H1 (cell line): ENCODE data around the gene GDF2. TPM values are rescaled to one million over a fixed set of nuclear protein-coding genes. Genes with fewer than 3 reads are reported as not detected.

Source experiments
- BACH1 ChIP-seq: IDR thresholded peaks from 2 replicates; pipeline ENCODE4 v1.6.1; 2012; ENCODE audit warnings: low read length, improper control_type of control experiment
- CREB1 ChIP-seq: IDR thresholded peaks from 2 replicates; pipeline ENCODE4 v1.6.1; 2012; ENCODE audit warnings: inconsistent platforms
- EGR1 ChIP-seq: IDR thresholded peaks from 2 replicates; pipeline ENCODE4 v1.6.1; 2011; ENCODE audit warnings: low read depth, low read length, borderline replicate concordance
- HDAC6 ChIP-seq: IDR thresholded peaks from one replicate; pipeline ENCODE4 v1.7.1; 2012; ENCODE audit warnings: low read depth, mild to moderate bottlenecking, inconsistent platforms, low read length, moderate library complexity
- JUN ChIP-seq: IDR thresholded peaks from 2 replicates; pipeline ENCODE4 v1.6.1; 2011; ENCODE audit warnings: low read depth, mild to moderate bottlenecking, improper control_type of control experiment, low read length
- RFX5 ChIP-seq: IDR thresholded peaks from 2 replicates; pipeline ENCODE4 v1.6.1; 2011; ENCODE audit warnings: low read depth, low read length, improper control_type of control experiment, borderline replicate concordance
- SIN3A ChIP-seq, 2 experiments: IDR thresholded peaks in 1 of 2; conservative IDR thresholded peaks in 1 of 2; 2 replicates each; pipeline ENCODE4 v1.6.1; 2011 to 2012; ENCODE audit warnings: low read length in 2 of 2, improper control_type of control experiment in 1 of 2, low read depth in 1 of 2, mild to moderate bottlenecking in 1 of 2
- SP2 ChIP-seq: IDR thresholded peaks from 2 replicates; pipeline ENCODE4 v1.6.1; 2012; ENCODE audit warnings: mild to moderate bottlenecking, low read length, inconsistent platforms
- polyA plus RNA-seq, 7 experiments: library from polyadenylated mRNA; depleted of rRNA in 3 of 7; stranded (reverse) in 5 of 7; unstranded in 2 of 7; fragments of >200 nt in 5 of 7; fragments of 200-250 nt in 2 of 7; gene quantifications; 1 replicate in 5 of 7; 2 replicates in 1 of 7; 4 replicates in 1 of 7; pipeline versions ENCODE4 v1.2.1 to v1.2.3, GENCODE V29; 2011 to 2013; ENCODE audit warnings: missing spikeins in 2 of 7, mixed read lengths in 2 of 7
- total RNA-seq: library from RNA; stranded (reverse); fragmentation: NEBNext Ultra II Directional; extraction: Animal tissue kit (Norgen Biotek cat#: 25700); gene quantifications from 2 replicates; pipeline ENCODE4 v1.2.1, GENCODE V29; 2021
- TF ChIP-seq, protein P1 (sequence below): fragments of 300-600 bp; sonication (generic); IDR thresholded peaks from 2 replicates; pipeline ENCODE4 v1.7.1; 2012; ENCODE audit warnings: low read length, moderate library complexity, mild to moderate bottlenecking, inconsistent platforms; ENCODE audit not compliant: insufficient replicate concordance
- TF ChIP-seq, protein P2 (sequence below), 3 experiments: IDR thresholded peaks; 1 replicate in 2 of 3; 2 replicates in 1 of 3; pipeline versions ENCODE4 v1.5.1 to v1.6.1; 2011; ENCODE audit warnings: low read length in 3 of 3, mild to moderate bottlenecking in 3 of 3, inconsistent platforms in 2 of 3, low read depth in 1 of 3, moderate library complexity in 1 of 3; ENCODE audit not compliant: insufficient read depth in 1 of 3; ENCODE audit errors: control extremely low read depth in 1 of 3

Gene GDF2
- total and polyA plus RNA-seq, 2 of the 8 experiments (the other 6 are each of a cell fraction or from before 2014, with no cell fraction given) = not detected

DNA sequence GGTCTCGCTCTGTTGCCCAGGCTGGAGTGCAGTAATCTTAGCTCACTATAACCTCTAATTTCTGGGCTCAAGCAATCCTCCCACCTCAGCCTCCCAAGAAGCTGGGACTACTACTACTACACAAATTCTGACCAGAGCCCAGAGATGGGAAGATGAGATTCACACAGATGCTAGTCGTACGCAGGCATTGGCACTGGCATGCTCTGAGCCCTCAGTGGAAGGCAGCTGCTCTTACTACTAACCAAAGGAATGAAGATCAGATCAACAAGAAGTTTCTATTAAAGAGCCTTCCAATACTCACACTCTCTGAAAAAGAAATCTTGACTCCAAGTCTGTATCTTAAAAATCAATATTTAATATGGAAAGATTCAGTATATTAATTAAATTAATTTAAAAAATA, 10.7 kb downstream of the GDF2 start (continued):
- TF ChIP-seq, protein P1, sequence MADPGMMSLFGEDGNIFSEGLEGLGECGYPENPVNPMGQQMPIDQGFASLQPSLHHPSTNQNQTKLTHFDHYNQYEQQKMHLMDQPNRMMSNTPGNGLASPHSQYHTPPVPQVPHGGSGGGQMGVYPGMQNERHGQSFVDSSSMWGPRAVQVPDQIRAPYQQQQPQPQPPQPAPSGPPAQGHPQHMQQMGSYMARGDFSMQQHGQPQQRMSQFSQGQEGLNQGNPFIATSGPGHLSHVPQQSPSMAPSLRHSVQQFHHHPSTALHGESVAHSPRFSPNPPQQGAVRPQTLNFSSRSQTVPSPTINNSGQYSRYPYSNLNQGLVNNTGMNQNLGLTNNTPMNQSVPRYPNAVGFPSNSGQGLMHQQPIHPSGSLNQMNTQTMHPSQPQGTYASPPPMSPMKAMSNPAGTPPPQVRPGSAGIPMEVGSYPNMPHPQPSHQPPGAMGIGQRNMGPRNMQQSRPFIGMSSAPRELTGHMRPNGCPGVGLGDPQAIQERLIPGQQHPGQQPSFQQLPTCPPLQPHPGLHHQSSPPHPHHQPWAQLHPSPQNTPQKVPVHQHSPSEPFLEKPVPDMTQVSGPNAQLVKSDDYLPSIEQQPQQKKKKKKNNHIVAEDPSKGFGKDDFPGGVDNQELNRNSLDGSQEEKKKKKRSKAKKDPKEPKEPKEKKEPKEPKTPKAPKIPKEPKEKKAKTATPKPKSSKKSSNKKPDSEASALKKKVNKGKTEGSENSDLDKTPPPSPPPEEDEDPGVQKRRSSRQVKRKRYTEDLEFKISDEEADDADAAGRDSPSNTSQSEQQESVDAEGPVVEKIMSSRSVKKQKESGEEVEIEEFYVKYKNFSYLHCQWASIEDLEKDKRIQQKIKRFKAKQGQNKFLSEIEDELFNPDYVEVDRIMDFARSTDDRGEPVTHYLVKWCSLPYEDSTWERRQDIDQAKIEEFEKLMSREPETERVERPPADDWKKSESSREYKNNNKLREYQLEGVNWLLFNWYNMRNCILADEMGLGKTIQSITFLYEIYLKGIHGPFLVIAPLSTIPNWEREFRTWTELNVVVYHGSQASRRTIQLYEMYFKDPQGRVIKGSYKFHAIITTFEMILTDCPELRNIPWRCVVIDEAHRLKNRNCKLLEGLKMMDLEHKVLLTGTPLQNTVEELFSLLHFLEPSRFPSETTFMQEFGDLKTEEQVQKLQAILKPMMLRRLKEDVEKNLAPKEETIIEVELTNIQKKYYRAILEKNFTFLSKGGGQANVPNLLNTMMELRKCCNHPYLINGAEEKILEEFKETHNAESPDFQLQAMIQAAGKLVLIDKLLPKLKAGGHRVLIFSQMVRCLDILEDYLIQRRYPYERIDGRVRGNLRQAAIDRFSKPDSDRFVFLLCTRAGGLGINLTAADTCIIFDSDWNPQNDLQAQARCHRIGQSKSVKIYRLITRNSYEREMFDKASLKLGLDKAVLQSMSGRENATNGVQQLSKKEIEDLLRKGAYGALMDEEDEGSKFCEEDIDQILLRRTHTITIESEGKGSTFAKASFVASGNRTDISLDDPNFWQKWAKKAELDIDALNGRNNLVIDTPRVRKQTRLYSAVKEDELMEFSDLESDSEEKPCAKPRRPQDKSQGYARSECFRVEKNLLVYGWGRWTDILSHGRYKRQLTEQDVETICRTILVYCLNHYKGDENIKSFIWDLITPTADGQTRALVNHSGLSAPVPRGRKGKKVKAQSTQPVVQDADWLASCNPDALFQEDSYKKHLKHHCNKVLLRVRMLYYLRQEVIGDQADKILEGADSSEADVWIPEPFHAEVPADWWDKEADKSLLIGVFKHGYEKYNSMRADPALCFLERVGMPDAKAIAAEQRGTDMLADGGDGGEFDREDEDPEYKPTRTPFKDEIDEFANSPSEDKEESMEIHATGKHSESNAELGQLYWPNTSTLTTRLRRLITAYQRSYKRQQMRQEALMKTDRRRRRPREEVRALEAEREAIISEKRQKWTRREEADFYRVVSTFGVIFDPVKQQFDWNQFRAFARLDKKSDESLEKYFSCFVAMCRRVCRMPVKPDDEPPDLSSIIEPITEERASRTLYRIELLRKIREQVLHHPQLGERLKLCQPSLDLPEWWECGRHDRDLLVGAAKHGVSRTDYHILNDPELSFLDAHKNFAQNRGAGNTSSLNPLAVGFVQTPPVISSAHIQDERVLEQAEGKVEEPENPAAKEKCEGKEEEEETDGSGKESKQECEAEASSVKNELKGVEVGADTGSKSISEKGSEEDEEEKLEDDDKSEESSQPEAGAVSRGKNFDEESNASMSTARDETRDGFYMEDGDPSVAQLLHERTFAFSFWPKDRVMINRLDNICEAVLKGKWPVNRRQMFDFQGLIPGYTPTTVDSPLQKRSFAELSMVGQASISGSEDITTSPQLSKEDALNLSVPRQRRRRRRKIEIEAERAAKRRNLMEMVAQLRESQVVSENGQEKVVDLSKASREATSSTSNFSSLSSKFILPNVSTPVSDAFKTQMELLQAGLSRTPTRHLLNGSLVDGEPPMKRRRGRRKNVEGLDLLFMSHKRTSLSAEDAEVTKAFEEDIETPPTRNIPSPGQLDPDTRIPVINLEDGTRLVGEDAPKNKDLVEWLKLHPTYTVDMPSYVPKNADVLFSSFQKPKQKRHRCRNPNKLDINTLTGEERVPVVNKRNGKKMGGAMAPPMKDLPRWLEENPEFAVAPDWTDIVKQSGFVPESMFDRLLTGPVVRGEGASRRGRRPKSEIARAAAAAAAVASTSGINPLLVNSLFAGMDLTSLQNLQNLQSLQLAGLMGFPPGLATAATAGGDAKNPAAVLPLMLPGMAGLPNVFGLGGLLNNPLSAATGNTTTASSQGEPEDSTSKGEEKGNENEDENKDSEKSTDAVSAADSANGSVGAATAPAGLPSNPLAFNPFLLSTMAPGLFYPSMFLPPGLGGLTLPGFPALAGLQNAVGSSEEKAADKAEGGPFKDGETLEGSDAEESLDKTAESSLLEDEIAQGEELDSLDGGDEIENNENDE = no peak
- TF ChIP-seq JUN (no peak), BACH1 (no peak), RFX5 (no peak), EGR1 (no peak), SIN3A (conservative IDR thresholded peaks at IDR 0.05 in 1 of 2, IDR thresholded peaks at IDR 0.05 in 1 of 2; ENCODE audit: low read depth in 1 of 2, low read length in 2 of 2) (no peak), HDAC6 (no peak), SP2 (no peak), CREB1 (no peak)
- TF ChIP-seq, protein P2, sequence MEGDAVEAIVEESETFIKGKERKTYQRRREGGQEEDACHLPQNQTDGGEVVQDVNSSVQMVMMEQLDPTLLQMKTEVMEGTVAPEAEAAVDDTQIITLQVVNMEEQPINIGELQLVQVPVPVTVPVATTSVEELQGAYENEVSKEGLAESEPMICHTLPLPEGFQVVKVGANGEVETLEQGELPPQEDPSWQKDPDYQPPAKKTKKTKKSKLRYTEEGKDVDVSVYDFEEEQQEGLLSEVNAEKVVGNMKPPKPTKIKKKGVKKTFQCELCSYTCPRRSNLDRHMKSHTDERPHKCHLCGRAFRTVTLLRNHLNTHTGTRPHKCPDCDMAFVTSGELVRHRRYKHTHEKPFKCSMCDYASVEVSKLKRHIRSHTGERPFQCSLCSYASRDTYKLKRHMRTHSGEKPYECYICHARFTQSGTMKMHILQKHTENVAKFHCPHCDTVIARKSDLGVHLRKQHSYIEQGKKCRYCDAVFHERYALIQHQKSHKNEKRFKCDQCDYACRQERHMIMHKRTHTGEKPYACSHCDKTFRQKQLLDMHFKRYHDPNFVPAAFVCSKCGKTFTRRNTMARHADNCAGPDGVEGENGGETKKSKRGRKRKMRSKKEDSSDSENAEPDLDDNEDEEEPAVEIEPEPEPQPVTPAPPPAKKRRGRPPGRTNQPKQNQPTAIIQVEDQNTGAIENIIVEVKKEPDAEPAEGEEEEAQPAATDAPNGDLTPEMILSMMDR (IDR thresholded peaks at IDR 0.05; ENCODE audit: control extremely low read depth in 1 of 3, insufficient read depth in 1 of 3, low read depth in 1 of 3, low read length in 3 of 3) = no peak
